Activated CD4-positive, alpha-beta memory T cell treated with anti-CD3 and anti-CD28 coated beads for 36 hours (primary cell): ENCODE data around the gene ZMIZ1. TPM values are rescaled to one million over a fixed set of nuclear protein-coding genes. Genes with fewer than 3 reads are reported as not detected.
"Not testable (repeated sequence)": the region's sequence is repeated elsewhere in the genome, so short reads cannot be mapped to it uniquely, and the experiment has no call there.

Source experiments
- CTCF ChIA-PET: fragments of 350-600 bp; sonication (Branson Sonifier 250); formaldehyde crosslinking; loops from one replicate; lab custom pipeline; 2021; ENCODE audit warnings: antibody characterized with exemption, inconsistent platforms; lab: Charles Lee
- POLR2A ChIA-PET: fragments of 350-600 bp; sonication (Branson Sonifier 250); formaldehyde crosslinking; loops from one replicate; lab custom pipeline; 2021; ENCODE audit warnings: antibody characterized with exemption; lab: Charles Lee
- DNase-seq: peaks from one replicate; pipeline ENCODE4 v3.0.0-alpha.2; 2020
- H3K27ac Mint-ChIP-seq: one replicate; pipeline ENCODE4 v1.8.0; 2021; ENCODE audit warnings: mixed read lengths
- H3K27me3 Mint-ChIP-seq: one replicate; pipeline ENCODE4 v1.8.0; 2021; ENCODE audit warnings: mixed read lengths
- H3K36me3 Mint-ChIP-seq: one replicate; pipeline ENCODE4 v1.8.0; 2021; ENCODE audit warnings: mixed read lengths
- H3K4me1 Mint-ChIP-seq: one replicate; pipeline ENCODE4 v1.8.0; 2021; ENCODE audit warnings: low read depth, mixed read lengths
- H3K4me3 Mint-ChIP-seq: one replicate; pipeline ENCODE4 v1.8.0; 2021; ENCODE audit warnings: mild to moderate bottlenecking, mixed read lengths
- H3K9me3 Mint-ChIP-seq: one replicate; pipeline ENCODE4 v1.8.0; 2021; ENCODE audit warnings: mixed read lengths
- intact Hi-C: fragments of 100-400 bp; cut with micrococcal nuclease; formaldehyde crosslinking; loops from one replicate; pipeline ENCODE4 v1.15.1; 2023
- total RNA-seq, 2 experiments: library from RNA; stranded (reverse); gene quantifications; one replicate each; pipeline ENCODE4 v1.2.3, GENCODE V29; 2021

ZMIZ1 gene
- total RNA-seq, 2 experiments from 2014 or later = 28.5 to 29.2 TPM

- H3K9me3 Mint-ChIP-seq = no peaks in the 10 kb centered on the region
- intact Hi-C loops = no loop called here
- ChIA-PET POLR2A (no interaction called here), CTCF (no interaction called here)
- no peak overlapping the region for H3K27ac Mint-ChIP-seq
- peaks cover 20% of the 10 kb centered on the region for H3K4me1 Mint-ChIP-seq
- no peaks in the 10 kb centered on the region for H3K36me3 Mint-ChIP-seq
- no peak for DNase-seq
- no peaks in the 10 kb centered on the region for H3K27me3 Mint-ChIP-seq
- H3K4me3 Mint-ChIP-seq = no peak overlapping the region
These were observed 201.9 kb downstream of the ZMIZ1 start for GRCh38 chr10:79270466-79271246.

GRCh38 chr10:79272353-79272752, 203.6 kb downstream of the ZMIZ1 start:
- ChIA-PET POLR2A (no interaction called here), CTCF (no interaction called here)
- no peak overlapping the region for H3K27ac Mint-ChIP-seq
- peaks cover 4% of the 10 kb centered on the region for H3K4me1 Mint-ChIP-seq
- H3K9me3 Mint-ChIP-seq = no peaks in the 10 kb centered on the region
- no peak for DNase-seq
- H3K36me3 Mint-ChIP-seq = peaks cover 2% of the 10 kb centered on the region
- H3K4me3 Mint-ChIP-seq = no peak overlapping the region
- H3K27me3 Mint-ChIP-seq = no peaks in the 10 kb centered on the region
- intact Hi-C loops = no loop called here

- ChIA-PET CTCF (no interaction called here), POLR2A (no interaction called here)
- intact Hi-C loops = no loop called here
- H3K4me1 Mint-ChIP-seq = peaks cover 1% of the 10 kb centered on the region
- peaks cover 8% of the 10 kb centered on the region for H3K36me3 Mint-ChIP-seq
- H3K27ac Mint-ChIP-seq = no peak overlapping the region
- no peak overlapping the region for H3K4me3 Mint-ChIP-seq
- no peaks in the 10 kb centered on the region for H3K27me3 Mint-ChIP-seq
- no peak for DNase-seq
- H3K9me3 Mint-ChIP-seq = no peaks in the 10 kb centered on the region
These were observed 204.8 kb downstream of the ZMIZ1 start for GRCh38 chr10:79273604-79274003.

- POLR2A ChIA-PET = no interaction called here
These were observed 205.7 kb downstream of the ZMIZ1 start for GRCh38 chr10:79274279-79275104.

GRCh38 chr10:79275105-79275430, 206.3 kb downstream of the ZMIZ1 start:
- Mint-ChIP-seq H3K9me3 (no peaks in the 10 kb centered on the region), H3K27ac (no peak overlapping the region), H3K27me3 (no peaks in the 10 kb centered on the region), H3K4me3 (no peak overlapping the region), H3K36me3 (peaks cover 13% of the 10 kb centered on the region), H3K4me1 (no peaks in the 10 kb centered on the region)
- DNase-seq = no peak
- intact Hi-C loops = no loop called here
- POLR2A ChIA-PET = no interaction called here
- CTCF ChIA-PET = no interaction called here

More at GRCh38 chr10:79274279-79275104, 205.7 kb downstream of the ZMIZ1 start:
- CTCF ChIA-PET = no interaction called here
- no peaks in the 10 kb centered on the region for H3K27me3 Mint-ChIP-seq
- no peak overlapping the region for H3K27ac Mint-ChIP-seq
- H3K9me3 Mint-ChIP-seq = no peaks in the 10 kb centered on the region
- DNase-seq = no peak
- intact Hi-C loops = no loop called here
- peaks cover 12% of the 10 kb centered on the region for H3K36me3 Mint-ChIP-seq
- H3K4me3 Mint-ChIP-seq = no peak overlapping the region
- no peaks in the 10 kb centered on the region for H3K4me1 Mint-ChIP-seq

- no peak overlapping the region for H3K27ac Mint-ChIP-seq
- no peaks in the 10 kb centered on the region for H3K27me3 Mint-ChIP-seq
- H3K4me1 Mint-ChIP-seq = no peaks in the 10 kb centered on the region
- no peaks in the 10 kb centered on the region for H3K9me3 Mint-ChIP-seq
- no peak for DNase-seq
- peaks cover 13% of the 10 kb centered on the region for H3K36me3 Mint-ChIP-seq
- POLR2A ChIA-PET = no interaction called here
- CTCF ChIA-PET = no interaction called here
- H3K4me3 Mint-ChIP-seq = no peak overlapping the region
- intact Hi-C loops = no loop called here
These were observed 206.7 kb downstream of the ZMIZ1 start for GRCh38 chr10:79275431-79275851.

GRCh38 chr10:79277579-79278269, 209.0 kb downstream of the ZMIZ1 start:
- ChIA-PET CTCF (no interaction called here), POLR2A (no interaction called here)
- Mint-ChIP-seq H3K4me1 (no peaks in the 10 kb centered on the region), H3K27me3 (no peaks in the 10 kb centered on the region), H3K4me3 (no peak overlapping the region), H3K36me3 (peaks cover 18% of the 10 kb centered on the region), H3K9me3 (no peaks in the 10 kb centered on the region), H3K27ac (no peak overlapping the region)
- intact Hi-C loops = no loop called here
- no peak for DNase-seq

GRCh38 chr10:79279047-79279446, 210.3 kb downstream of the ZMIZ1 start:
- H3K9me3 Mint-ChIP-seq, H3K4me3 Mint-ChIP-seq, intact Hi-C loops, H3K27ac Mint-ChIP-seq, POLR2A ChIA-PET, CTCF ChIA-PET, DNase-seq, H3K4me1 Mint-ChIP-seq, H3K27me3 Mint-ChIP-seq: not testable (repeated sequence)
- H3K36me3 Mint-ChIP-seq = peaks cover 18% of the 10 kb centered on the region

- peaks cover 23% of the 10 kb centered on the region for H3K4me1 Mint-ChIP-seq
- ChIA-PET POLR2A (no interaction called here), CTCF (interaction anchor here (0.8 to 1.2 kb wide), 2 partner anchors 13 to 94 kb away, joined by 3 to 4 read pairs; no protein-coding TSS in a partner anchor)
- no peak for DNase-seq
- intact Hi-C loops = no loop called here
- H3K9me3 Mint-ChIP-seq = no peaks in the 10 kb centered on the region
- no peak overlapping the region for H3K4me3 Mint-ChIP-seq
- no peaks in the 10 kb centered on the region for H3K27me3 Mint-ChIP-seq
- H3K36me3 Mint-ChIP-seq = peaks cover 18% of the 10 kb centered on the region
- no peak overlapping the region for H3K27ac Mint-ChIP-seq
These were observed 212.2 kb downstream of the ZMIZ1 start for GRCh38 chr10:79280956-79281355.

GRCh38 chr10:79282388-79282787, 213.6 kb downstream of the ZMIZ1 start:
- CTCF ChIA-PET = no interaction called here
- DNase-seq = no peak
- H3K36me3 Mint-ChIP-seq = peaks cover 19% of the 10 kb centered on the region
- no peak overlapping the region for H3K4me3 Mint-ChIP-seq
- intact Hi-C loops = no loop called here
- H3K4me1 Mint-ChIP-seq = peaks cover 38% of the 10 kb centered on the region
- no peaks in the 10 kb centered on the region for H3K9me3 Mint-ChIP-seq
- POLR2A ChIA-PET = no interaction called here
- H3K27ac Mint-ChIP-seq = no peak overlapping the region
- no peaks in the 10 kb centered on the region for H3K27me3 Mint-ChIP-seq

- Mint-ChIP-seq H3K4me1 (peaks cover 44% of the 10 kb centered on the region), H3K27me3 (no peaks in the 10 kb centered on the region), H3K4me3 (no peak overlapping the region), H3K27ac (no peak overlapping the region), H3K9me3 (no peaks in the 10 kb centered on the region), H3K36me3 (peaks cover 13% of the 10 kb centered on the region)
- intact Hi-C loops = loop anchor here (2.0 kb wide), 1 partner anchor 63 kb away; the partner anchor contains the start of gene PPIF
- no peak for DNase-seq
- POLR2A ChIA-PET = interaction anchor here (0.8 kb wide), 1 partner anchor 18 kb away, joined by 3 read pairs; no protein-coding TSS in a partner anchor
- CTCF ChIA-PET = interaction anchor here (1.6 kb wide), 1 partner anchor 11 kb away, joined by 4 read pairs; no protein-coding TSS in a partner anchor
These were observed 214.8 kb downstream of the ZMIZ1 start for GRCh38 chr10:79283616-79284015.
